HepG2 (cell line): ENCODE data around the gene IL18R1. TPM values are rescaled to one million over a fixed set of nuclear protein-coding genes. Genes with fewer than 3 reads are reported as not detected.
A peak's percentile ranks its signal among the peaks of the same experiment; 100 is the strongest.

Experiments
- AKNA ChIP-seq: sonication (generic); formaldehyde crosslinking; IDR thresholded peaks from 2 replicates; pipeline ENCODE4 v1.4.0; 2020; ENCODE audit warnings: missing genetic modification reagents, borderline replicate concordance
- BRCA1 ChIP-seq: sonication (generic); formaldehyde crosslinking; IDR thresholded peaks from 2 replicates; pipeline ENCODE4 v1.4.0; 2020; ENCODE audit warnings: missing genetic modification reagents
- HNRNPH1 ChIP-seq: fragments of 200-400 bp; formaldehyde crosslinking; optimal IDR thresholded peaks from 2 replicates; pipeline ENCODE3; 2017; ENCODE audit warnings: mild to moderate bottlenecking, low read depth, low read length
- HOXA7 ChIP-seq: sonication (generic); formaldehyde crosslinking; IDR thresholded peaks from 2 replicates; pipeline ENCODE4 v1.8.1; 2022; ENCODE audit warnings: mild to moderate bottlenecking, missing genetic modification reagents, moderate library complexity
- NFE2 ChIP-seq: sonication (generic); formaldehyde crosslinking; IDR thresholded peaks from 2 replicates; pipeline ENCODE4 v1.4.0; 2020; ENCODE audit warnings: missing genetic modification reagents
- PRDM15 ChIP-seq: sonication (generic); formaldehyde crosslinking; IDR thresholded peaks from 2 replicates; pipeline ENCODE4 v1.4.0; 2020; ENCODE audit warnings: missing genetic modification reagents
- REPIN1 ChIP-seq: sonication (generic); formaldehyde crosslinking; IDR thresholded peaks from 2 replicates; pipeline ENCODE4 v1.8.0; 2022; ENCODE audit warnings: missing genetic modification reagents, low read depth, mild to moderate bottlenecking, borderline replicate concordance
- TBP ChIP-seq: sonication (generic); formaldehyde crosslinking; IDR thresholded peaks from 2 replicates; pipeline ENCODE4 v1.5.0; 2020; ENCODE audit warnings: missing genetic modification reagents
- TGIF2 ChIP-seq: IDR thresholded peaks from 2 replicates; pipeline ENCODE4 v1.6.1; 2016; ENCODE audit warnings: control low read depth, missing compliant biosample characterization
- ZBTB43 ChIP-seq: sonication (generic); formaldehyde crosslinking; conservative IDR thresholded peaks from 2 replicates; pipeline ENCODE4 v1.4.0; 2020; ENCODE audit warnings: missing genetic modification reagents
- ZBTB49 ChIP-seq: sonication (generic); formaldehyde crosslinking; IDR thresholded peaks from 2 replicates; pipeline ENCODE4 v1.4.0; 2020; ENCODE audit warnings: missing genetic modification reagents, borderline replicate concordance
- ZNF121 ChIP-seq: sonication (generic); formaldehyde crosslinking; IDR thresholded peaks from 2 replicates; pipeline ENCODE4 v1.5.0; 2020; ENCODE audit warnings: mild to moderate bottlenecking, missing genetic modification reagents
- ZNF670 ChIP-seq: sonication (generic); formaldehyde crosslinking; IDR thresholded peaks from 2 replicates; pipeline ENCODE4 v1.8.0; 2022; ENCODE audit warnings: mild to moderate bottlenecking, missing genetic modification reagents, borderline replicate concordance
- ZNF674 ChIP-seq: sonication (generic); formaldehyde crosslinking; IDR thresholded peaks from 2 replicates; pipeline ENCODE4 v1.5.0; 2020; ENCODE audit warnings: low read depth, mild to moderate bottlenecking, missing genetic modification reagents
- ZSCAN20 ChIP-seq: sonication (generic); formaldehyde crosslinking; IDR thresholded peaks from 2 replicates; pipeline ENCODE4 v1.4.0; 2020; ENCODE audit warnings: missing genetic modification reagents, mild to moderate bottlenecking, borderline replicate concordance
- ZZZ3 ChIP-seq: sonication (generic); formaldehyde crosslinking; IDR thresholded peaks from 2 replicates; pipeline ENCODE4 v1.4.0; 2020; ENCODE audit warnings: missing genetic modification reagents, mild to moderate bottlenecking, borderline replicate concordance
- polyA plus RNA-seq, 8 experiments: library from polyadenylated mRNA; depleted of rRNA in 3 of 8; stranded (reverse) in 7 of 8; unstranded in 1 of 8; fragments of >200 nt; fragmentation: Illumina TruSeq in 4 of 8; extraction: Trizol in 4 of 8; gene quantifications; 2 replicates each; pipeline versions ENCODE4 v1.2.1 to v1.2.3, GENCODE V29; 2011 to 2016; ENCODE audit warnings: low read depth in 4 of 8, missing spikeins in 1 of 8, mixed read lengths in 1 of 8; ENCODE audit not compliant: insufficient read depth in 1 of 8
- total RNA-seq, 5 experiments: library from RNA; depleted of rRNA; stranded (reverse); fragments of >200 nt; fragmentation: Illumina TruSeq; extraction: Trizol; gene quantifications; 2 replicates each; pipeline ENCODE4 v1.2.3, GENCODE V29; 2016; ENCODE audit warnings: low read depth in 1 of 5

Gene IL18R1
- total and polyA plus RNA-seq, 2 of the 13 experiments (the other 11 are each of a cell fraction or from before 2014, with no cell fraction given): 0.01 to 0.04 TPM

GRCh38 chr2:102355526-102356380, at the start of gene IL18R1 (continued):
- TF ChIP-seq HNRNPH1 (no peak), AKNA (CRISPR knock-in tag) (no peak), ZNF674 (no peak), BRCA1 (CRISPR knock-in tag) (0 out of 2 replicates have a peak, but pooled peaks have one; percentile 39), ZNF670 (CRISPR knock-in tag) (0 out of 2 replicates have a peak, but pooled peaks have one; percentile 49), TGIF2 (CRISPR knock-in tag) (no peak), ZBTB49 (no peak), ZSCAN20 (0 out of 2 replicates have a peak, but pooled peaks have one; percentile 44), ZBTB43 (peak; percentile 63; the same call in 1 of the 2 replicates), ZNF121 (CRISPR knock-in tag) (no peak), ZZZ3 (CRISPR knock-in tag) (no peak), TBP (CRISPR knock-in tag) (no peak), REPIN1 (CRISPR knock-in tag) (peak; percentile 86), NFE2 (CRISPR knock-in tag) (no peak), PRDM15 (CRISPR knock-in tag) (peak; percentile 97), HOXA7 (CRISPR knock-in tag) (no peak)
